NOMO-1 (cell line): Measurements from ENCODE around the gene IRS1.

Experiments used
- DNase-seq, 2 experiments: peaks; one replicate each; lab custom pipeline; 2025; ENCODE audit not compliant: unreplicated experiment in 2 of 2; lab: John Stamatoyannopoulos, UW

Gene IRS1

DNA sequence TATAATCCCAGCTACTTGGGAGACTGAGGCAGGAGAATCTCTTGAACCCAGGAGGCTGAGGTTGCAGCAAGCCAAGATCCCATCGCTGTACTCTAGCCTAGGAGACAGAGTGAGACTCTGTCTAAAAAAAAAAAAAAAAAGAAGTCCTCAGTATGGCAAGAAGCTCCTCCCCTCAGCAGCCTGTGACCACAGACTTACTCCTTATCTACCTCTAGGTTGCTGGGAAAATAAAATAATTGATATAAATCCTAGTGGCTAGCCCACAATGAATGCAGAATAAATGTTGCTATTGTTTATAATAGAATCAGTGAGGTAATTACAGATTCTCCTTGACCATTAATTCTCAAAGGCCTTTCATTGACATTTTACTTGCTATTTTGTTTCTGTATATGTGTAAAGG is 70.6 kb downstream of the IRS1 start:
- no peak for DNase-seq

DNA sequence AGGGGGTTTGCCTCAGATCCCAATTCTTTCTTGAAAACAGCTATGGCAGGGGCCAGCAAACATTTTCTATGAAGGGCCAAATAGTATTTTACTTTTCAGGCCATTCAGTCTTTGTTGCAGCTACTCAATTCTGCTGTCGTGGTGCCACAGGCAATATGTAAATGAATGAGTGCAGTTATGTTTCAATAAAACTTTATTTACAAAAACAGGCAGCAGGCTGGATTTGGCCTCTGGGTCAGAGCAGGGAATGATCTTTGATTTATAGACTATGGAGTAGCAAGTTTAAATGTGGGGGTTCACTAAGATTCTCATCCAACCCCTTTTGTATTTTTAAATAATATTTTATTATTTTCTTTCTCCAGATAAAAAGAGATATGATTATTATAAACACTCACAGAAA is 72.4 kb downstream of the IRS1 start:
- no peak for DNase-seq

DNA sequence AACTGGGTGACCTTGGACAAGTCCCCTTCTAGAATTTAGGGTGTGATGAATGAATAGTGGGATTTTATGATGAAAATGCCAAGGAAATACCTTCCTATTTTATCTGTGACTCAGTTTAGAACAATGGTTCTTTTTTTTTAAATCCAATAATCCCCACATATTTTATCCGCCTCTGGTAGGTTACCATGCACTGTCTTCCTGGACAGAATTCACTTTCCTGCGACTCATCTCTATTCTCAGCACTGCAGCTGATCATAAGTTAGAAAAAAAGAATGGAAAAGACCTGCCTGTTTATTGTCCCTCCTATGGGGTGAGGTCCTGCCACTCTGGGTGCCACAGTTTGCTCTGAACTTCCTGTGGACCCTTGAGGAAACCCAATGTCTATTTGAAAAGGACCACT is 73.1 kb downstream of the IRS1 start:
- no peak for DNase-seq

DNA sequence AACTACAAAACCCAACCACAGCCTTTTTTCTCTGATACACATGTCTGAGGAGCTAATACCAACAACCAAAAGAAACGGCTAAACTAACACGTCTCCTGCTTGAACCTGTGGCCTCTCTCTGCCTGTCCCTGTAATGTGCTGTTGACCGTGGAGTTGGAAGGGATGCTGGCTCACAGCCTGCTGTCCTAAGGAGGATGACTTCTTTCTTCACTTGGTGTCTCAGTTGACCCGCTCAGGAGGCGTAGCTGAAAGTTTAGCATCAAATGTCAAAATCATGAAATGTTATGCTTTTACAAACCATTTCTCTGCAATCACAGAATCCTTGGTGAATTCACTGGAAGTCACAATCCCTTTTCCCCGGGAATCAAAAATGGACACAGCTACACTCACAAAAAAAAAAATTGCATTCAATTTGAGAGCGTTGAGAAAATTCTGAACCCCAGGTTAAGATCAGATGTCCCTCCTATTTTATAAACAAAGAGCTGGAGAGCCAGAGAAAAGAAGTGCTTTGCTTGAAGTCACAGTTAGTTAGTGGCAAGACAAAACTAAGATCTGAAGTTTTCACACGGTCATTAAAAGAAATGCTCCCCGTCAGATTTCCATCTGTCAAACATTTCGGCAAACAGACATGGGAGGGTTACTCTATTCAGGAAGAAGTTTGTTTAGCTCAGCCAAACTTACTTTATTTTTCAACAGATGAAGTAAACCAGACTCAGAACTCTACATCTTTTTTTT is 74.3 kb downstream of the IRS1 start:
- no peak for DNase-seq

DNA sequence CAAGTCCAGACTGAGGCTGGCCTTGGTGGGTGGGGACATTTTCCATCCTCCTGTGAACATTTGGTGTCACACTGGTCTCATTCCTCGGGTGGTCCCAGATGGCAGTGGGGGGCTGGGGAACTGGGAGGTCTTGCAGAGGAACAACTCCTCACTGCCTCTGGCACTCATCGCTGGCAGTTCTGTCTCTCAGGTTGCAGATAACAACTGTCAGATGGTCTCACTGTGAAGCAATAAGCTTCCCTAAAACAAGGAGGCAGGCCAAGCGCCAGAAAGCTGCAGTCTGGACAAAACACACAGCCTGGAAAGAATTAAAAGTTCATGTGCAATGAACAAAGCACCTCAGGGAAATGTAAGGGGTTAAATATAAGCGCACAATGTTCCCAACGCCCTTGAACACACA is 78.1 kb downstream of the IRS1 start:
- DNase-seq = no peak

DNA sequence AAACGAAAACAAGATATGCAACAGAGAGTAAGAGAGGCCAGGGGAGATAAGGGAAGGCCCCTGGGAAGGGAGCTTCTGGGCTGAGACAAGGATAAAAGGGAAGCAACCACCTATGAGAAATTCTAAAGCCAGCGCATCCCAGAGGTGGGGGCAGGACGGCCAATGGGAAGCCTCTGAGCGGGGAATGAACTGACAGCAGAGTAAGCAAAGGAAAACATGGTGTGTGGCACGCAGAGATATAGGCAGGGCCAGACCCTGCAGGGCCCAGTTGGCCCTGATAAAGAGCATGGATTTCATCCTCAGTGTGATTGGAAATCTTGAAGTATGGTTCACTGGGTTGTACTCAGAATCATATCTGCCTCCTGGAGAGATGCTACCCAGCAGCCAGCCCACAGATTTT is 78.7 kb downstream of the IRS1 start:
- no peak for DNase-seq

DNA sequence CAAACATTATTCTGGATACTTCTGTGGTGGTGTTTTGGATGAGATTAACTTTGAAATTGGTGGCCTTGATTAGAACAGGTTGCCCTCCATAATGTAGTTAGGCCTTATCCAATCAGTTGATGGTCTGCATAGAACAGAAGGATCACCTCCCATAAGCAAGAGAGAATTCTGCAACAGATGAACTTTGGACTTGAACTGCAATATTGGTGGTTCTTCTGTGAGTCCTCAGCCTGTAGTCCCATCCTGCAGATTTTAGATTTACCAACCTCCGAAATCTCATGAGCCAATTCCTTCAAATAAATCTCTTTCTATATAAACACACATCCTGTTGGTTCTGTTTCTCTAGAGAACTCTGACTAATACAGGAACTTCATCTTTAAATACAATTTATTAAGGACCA is 81.9 kb downstream of the IRS1 start:
- DNase-seq = no peak

DNA sequence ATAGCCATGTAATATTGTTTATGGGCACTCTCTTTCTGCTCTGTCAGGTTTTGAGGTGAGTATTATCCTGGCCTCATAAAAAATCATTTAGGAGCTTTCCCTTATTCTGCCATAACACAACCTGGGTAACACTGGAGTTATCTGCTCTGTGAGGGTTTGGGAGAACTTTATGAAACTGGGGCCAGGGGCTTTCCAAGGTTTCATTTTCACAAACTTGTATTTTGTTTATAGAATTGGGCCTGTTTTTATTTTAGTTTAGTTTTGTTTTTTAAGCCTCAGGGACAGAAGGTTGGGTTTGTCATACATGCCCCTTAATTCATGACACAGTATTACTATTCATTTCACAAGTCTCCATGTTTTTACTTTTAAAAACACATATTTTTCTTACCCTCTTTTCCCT is 83.5 kb downstream of the IRS1 start:
- DNase-seq = no peak

DNA sequence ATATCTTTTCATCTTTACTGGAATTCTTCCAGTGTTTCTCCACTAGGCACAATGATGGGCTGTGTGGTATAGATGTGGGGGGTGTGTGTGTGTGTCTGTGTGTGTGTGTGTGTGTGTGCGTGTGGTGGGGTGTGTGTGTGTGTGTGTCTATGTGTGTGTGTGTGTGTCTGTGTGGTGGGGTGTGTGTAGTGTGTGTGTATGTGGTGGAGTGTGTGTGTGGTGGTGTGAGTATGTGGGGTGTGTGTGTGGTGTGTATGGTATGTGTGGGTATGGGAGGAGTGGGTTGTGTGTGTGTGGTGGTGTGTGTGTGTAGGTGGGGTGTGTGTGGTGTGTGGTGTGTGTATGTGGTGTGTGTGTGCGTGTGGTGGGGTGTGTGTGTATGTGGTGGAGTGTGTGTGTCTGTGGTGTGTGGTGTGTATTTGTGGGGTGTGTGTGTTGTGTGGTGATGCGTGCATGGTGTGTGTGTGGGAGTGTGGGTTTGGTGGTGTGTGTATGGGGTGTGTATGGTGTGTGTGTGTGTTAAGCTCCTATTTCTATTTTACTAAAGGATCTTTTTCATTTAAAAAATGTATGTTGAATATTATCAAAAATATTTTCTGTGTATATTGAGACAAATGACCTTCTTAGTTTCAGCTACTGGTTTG is 84.2 kb downstream of the IRS1 start:
- DNase-seq = no peak

DNA sequence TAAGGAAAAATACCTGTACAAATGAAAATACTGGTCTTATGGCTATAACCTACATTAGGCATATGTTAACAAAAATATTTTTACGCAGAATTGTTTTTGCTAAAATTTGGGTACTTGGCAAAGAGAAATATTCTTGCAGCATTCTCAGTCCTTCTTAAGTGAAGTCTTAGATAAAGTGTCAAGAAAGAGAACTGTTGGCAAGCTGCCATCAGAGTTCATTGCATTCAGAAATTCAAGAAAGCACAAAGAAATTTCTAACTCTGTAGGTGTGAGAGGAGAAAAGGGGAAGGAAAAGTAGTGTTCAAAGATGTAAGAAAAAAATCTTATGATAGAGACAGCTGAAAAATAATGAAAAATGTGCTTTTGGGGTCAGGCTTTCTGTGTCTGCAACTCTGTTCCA is 86.7 kb downstream of the IRS1 start:
- no peak for DNase-seq

DNA sequence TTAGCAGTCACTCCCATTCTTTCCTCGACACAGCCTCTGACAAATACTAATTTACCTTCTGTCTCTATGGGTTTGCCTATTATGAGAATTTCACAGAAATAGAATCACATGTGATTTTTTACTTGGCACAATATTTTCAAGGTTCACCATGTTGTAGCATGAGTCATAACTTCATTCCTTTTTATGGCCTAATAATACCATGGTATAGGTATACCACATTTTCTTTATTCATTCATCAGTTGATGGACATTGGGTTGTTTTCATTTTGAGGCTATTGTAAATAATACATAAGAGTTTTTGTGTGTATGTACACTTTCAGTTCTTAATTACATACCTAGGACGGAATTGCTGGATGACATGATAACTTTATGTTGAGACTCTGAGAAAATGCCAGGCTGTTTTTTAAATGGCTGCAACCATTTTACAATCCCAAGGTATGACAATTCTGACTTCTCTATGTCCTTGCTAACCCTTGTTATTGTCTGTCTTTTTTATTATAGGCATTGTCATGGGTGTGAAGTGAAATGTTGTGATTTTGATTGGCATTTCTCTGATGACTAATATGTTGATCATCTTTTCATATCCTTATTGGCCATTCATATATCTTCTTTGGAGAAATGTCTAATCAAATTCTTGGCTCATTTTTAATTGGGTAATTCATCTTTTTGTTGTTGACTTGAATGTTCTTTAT is 87.9 kb downstream of the IRS1 start:
- DNase-seq = no peak

DNA sequence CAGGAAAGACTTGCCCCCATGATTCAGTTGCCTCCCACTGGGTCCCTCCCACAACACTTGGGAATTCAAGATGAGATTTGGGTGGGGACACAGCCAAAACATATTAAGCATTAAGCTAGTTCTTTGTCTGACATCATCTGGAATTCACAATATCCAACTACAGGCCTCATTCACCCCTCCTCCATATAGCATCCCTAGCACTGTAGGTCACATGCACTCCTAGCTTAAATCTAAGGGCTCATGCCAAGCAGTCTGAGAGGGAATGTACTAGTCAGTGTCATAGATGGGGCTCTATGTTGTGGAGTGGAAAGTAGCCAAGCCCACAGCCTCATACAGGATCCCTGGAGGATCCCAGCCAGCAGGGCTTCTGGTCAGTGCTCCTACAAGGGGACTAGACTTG is 92.1 kb downstream of the IRS1 start:
- no peak for DNase-seq

DNA sequence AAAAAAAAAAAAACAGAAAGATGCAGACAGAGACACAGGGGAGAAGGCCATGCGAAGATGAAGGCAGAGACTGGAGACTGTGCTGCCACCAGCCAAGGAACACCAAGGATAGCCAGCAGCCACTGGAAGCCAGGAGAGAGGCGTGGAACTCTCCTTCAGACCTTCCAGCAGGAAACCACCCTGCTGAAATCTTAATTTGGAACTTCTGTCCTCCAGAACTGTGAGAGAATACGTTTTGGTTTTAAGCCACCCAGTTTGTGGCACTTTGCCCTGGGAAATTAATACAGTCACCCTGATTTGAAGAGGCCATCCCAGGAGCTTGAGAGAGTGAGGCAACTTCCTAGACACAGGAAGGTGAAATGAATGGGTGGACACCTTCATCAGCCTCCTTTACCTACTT is 93.7 kb downstream of the IRS1 start:
- no peak for DNase-seq

DNA sequence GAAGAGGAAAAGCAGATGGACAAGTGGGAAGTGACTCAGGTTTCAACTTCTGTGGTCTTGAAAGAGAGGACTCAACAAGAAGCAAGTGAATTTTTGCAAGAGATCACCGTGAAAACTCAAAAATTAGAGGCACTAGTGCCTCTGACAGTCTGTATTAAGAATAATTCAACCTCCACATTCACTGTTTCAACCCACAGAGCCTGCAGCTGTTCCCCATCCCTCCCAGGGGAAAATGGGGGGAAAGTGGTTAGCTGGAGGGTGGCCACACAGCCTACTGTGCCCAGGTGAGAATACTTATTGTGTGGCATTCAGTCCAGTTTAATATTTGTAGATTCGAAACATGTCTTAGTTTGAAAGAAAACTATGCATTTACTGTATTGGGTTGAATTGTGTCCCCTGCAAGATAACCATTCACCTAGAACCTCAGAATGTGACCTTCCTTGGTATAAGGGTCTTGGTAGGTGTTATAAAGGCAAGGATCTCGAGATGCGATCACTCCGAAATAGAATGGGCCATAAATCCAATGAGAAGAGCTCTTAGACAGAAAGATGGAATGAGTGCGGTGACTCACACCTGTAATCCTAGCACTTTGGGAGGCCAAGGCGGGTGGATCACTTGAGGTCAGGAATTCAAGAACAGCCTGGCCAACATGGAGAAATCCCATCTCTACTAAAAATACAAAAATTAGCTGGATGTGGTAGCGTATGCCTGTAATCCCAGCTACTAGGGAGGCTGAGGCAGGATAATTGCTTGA is 94.3 kb downstream of the IRS1 start:
- no peak for DNase-seq

DNA sequence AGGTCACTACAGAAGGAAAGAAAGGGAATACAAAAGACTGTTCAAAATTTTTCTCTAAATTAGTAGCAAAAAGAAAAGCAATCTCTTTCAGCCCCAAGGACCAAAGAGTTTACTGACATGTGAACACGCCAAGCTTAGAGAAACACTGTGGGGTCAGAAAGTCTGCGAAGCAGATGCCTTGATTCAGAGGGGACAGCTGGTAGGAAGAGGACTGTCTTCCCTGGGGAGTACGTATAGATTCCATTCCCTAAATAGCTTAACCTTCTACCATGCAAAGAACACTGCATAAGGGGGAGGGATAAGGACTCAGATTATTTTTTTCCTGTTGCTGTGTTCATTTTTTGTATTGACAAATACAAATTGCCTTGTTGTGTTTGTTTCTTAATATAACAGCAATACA is 96.1 kb downstream of the IRS1 start:
- no peak for DNase-seq

DNA sequence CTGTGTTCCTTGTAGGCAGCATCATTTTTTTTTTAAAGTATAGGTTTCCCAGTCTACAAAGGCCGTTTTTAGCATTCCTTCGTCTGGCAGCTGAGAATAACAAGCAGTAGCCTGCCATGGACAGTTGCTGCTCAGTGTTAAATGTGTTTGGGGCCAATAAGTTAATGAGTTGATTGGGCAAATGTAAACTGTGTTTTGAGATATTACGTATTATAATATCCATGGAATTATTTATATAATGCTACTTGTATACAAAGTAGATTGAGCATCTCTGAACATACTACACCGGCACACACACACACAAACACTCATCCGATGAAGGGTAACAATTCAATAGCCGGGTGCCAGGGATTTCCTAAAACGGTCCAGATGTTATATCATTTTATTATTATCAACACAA is 97.2 kb downstream of the IRS1 start:
- DNase-seq = no peak

DNA sequence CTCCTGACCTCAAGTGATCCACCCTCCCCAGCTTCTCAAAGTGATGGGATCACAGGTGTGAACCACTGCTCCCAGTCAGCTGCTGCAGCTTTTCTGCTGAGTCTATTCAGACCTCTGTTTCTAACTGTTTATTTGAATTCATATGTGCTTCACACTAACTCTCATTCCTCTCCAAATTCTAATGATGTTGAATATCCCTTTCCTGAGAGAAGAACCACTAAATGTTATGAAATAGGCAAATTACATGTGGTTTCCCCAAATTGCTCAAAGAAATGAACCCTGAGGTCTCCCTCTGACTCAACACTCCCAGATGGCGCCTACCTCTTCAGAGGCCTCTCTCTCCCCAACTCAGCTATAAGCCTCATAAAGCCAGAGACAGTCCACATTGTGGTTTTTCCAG is 98.6 kb downstream of the IRS1 start:
- DNase-seq = peak; percentile 76 to 96

DNA sequence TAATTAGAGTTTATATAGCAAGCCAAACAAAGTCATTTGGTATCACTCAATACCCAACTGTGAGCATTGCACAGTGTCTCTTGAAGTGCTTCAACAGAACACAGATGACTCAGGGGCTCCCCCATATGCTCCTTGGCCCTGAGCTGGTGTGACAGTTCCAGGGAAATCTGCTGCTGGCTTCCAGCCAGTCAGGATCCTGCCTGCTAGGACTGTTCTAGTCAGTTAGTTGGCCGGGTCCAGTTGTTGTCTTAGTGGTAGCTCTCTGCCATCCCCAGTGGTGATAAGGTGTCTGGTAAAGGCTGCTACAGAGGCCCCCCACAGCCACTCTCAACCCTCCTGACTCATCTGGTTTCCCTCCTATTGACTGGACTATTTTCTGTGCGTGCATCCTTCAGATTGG is 100.3 kb downstream of the IRS1 start:
- DNase-seq = no peak

DNA sequence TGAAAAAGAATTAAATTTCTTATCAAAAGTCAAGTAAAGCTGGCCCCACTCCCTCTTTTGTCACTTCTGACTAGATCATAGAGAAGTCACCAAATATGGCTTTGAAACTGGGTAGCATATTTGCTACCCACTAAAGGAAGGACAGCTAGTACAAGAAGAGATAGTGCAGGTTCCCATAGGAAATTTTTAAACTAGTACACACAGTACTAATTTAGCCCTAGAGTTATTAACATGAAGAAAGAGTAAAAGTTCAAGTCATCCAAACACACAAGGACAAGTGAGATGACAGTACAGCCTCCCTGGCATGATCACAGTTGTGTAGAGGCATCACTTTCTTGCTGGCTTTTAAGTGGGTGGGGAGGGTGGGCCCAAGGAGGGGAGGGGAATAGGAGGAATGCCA is 100.9 kb downstream of the IRS1 start:
- no peak for DNase-seq

DNA sequence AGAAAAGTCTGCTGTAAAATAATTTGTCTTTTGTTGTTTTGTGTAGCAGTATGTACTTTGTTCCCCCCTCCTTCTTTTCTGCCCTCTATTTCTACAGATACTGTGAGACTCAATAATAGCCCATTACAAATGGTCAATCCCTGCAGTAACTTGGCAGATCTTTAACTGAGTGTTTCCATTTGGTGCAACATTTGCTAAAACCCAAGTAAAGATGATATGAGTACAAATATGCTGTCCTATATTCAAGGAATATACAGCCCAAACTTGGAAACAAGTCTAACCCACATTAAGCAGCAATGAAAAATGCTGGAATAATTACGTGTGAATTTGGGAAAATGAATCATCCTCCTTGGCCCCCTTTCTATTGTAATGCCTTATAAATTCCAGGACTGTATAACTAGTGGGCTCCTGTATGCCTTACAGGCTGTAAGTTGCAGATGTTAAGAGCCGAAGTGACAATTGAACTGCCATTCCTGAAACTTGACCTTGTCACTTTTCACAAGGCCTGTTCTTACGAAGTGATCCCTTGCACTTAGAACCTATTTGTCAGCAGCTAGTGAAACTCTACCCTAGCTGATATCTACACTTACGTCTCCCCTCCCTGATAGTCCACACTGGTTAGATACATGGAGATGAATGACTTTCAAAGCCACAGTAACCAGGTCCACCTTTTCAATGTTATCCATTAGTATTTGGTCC is 104.9 kb downstream of the IRS1 start:
- no peak for DNase-seq

DNA sequence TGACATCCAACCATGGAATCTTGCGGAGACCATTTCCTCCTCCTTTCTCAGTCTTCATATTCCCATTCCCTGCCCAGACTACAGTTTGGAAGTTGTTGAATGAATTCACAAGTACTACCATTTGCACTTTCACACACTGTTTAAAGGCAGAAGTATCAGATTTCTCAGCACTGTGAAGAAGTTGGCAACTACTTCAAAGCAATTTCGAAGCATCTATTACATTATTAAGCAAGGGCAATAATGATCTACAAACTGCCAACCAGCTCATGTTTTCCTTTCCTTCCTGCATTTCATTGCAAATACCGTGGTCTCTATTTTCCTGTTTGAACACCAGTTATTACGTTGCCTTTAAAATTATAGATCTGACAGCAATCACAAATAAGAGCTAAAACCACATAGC is 105.5 kb downstream of the IRS1 start:
- peak; percentile 10 to 12 for DNase-seq
